Measurements from ENCODE around the gene TMEM17. TPM values are rescaled to one million over a fixed set of nuclear protein-coding genes. Genes with fewer than 3 reads are reported as not detected.

TMEM17 gene
- total and polyA plus RNA-seq, 2 of the 13 experiments (the other 11 are each of a cell fraction or from before 2014, with no cell fraction given) = 0.22 to 0.50 TPM

DNA sequence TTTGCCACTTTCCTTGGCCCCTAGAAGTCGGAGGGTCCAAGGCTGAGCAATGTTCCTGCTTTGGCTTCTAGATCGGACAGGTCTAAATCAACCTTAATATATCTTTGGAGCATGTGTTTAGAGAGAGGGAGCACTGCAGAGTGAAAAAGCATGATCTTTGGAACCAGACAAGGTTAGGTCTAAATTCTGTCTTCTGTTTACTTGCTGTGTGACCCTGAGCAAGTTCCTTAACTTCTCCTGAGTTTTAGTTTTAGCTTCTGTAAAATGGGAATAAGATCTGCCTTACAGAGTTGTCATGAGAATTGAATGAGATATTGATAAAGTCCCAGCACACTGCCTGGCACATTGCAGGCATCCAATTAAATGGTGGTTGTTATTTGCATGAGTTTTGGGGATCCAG lies 13.9 kb downstream of the TMEM17 start (continued):
- TF ChIP-seq, protein P1, sequence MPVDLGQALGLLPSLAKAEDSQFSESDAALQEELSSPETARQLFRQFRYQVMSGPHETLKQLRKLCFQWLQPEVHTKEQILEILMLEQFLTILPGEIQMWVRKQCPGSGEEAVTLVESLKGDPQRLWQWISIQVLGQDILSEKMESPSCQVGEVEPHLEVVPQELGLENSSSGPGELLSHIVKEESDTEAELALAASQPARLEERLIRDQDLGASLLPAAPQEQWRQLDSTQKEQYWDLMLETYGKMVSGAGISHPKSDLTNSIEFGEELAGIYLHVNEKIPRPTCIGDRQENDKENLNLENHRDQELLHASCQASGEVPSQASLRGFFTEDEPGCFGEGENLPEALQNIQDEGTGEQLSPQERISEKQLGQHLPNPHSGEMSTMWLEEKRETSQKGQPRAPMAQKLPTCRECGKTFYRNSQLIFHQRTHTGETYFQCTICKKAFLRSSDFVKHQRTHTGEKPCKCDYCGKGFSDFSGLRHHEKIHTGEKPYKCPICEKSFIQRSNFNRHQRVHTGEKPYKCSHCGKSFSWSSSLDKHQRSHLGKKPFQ (CRISPR knock-in tag; IDR thresholded peaks at IDR 0.05; ENCODE audit: insufficient replicate concordance) = no peak
- TF ChIP-seq TMF1 (CRISPR knock-in tag; IDR thresholded peaks at IDR 0.05; ENCODE audit: low read depth) (no peak), ZNF614 (CRISPR knock-in tag; IDR thresholded peaks at IDR 0.05; ENCODE audit: borderline replicate concordance) (0 out of 2 replicates have a peak, but pooled peaks have one; percentile 48), ZNF569 (CRISPR knock-in tag; IDR thresholded peaks at IDR 0.05; ENCODE audit: borderline replicate concordance) (no peak), FOXK2 (IDR thresholded peaks at IDR 0.05) (no peak), KLF9 (CRISPR knock-in tag; IDR thresholded peaks at IDR 0.05; ENCODE audit: low read depth) (no peak), ZMYM3 (CRISPR knock-in tag; IDR thresholded peaks at IDR 0.05) (peak; percentile 97), HNF4G (IDR thresholded peaks at IDR 0.05; ENCODE audit: borderline replicate concordance, low read depth, low read length) (peak; percentile 53; the same call in 1 of the 2 replicates), HNF4G (CRISPR knock-in tag; IDR thresholded peaks at IDR 0.05; ENCODE audit: borderline replicate concordance, low read depth) (no peak), POGZ (CRISPR knock-in tag; IDR thresholded peaks at IDR 0.05) (peak; percentile 71), MBD4 (IDR thresholded peaks at IDR 0.05; ENCODE audit: borderline replicate concordance, low read length) (0 out of 2 replicates have a peak, but pooled peaks have one; percentile 32), IKZF1 (IDR thresholded peaks at IDR 0.05) (no peak), HOXA9 (CRISPR knock-in tag; IDR thresholded peaks at IDR 0.05; ENCODE audit: borderline replicate concordance) (no peak), ZNF598 (CRISPR knock-in tag; IDR thresholded peaks at IDR 0.05; ENCODE audit: borderline replicate concordance) (no peak)
- TF ChIP-seq, protein P2, sequence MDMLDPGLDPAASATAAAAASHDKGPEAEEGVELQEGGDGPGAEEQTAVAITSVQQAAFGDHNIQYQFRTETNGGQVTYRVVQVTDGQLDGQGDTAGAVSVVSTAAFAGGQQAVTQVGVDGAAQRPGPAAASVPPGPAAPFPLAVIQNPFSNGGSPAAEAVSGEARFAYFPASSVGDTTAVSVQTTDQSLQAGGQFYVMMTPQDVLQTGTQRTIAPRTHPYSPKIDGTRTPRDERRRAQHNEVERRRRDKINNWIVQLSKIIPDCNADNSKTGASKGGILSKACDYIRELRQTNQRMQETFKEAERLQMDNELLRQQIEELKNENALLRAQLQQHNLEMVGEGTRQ (IDR thresholded peaks at IDR 0.05; ENCODE audit: low read depth, low read length) = no peak
- TF ChIP-seq, protein P2 (CRISPR knock-in tag; IDR thresholded peaks at IDR 0.05; ENCODE audit: borderline replicate concordance) = no peak
- TF ChIP-seq, protein P3, sequence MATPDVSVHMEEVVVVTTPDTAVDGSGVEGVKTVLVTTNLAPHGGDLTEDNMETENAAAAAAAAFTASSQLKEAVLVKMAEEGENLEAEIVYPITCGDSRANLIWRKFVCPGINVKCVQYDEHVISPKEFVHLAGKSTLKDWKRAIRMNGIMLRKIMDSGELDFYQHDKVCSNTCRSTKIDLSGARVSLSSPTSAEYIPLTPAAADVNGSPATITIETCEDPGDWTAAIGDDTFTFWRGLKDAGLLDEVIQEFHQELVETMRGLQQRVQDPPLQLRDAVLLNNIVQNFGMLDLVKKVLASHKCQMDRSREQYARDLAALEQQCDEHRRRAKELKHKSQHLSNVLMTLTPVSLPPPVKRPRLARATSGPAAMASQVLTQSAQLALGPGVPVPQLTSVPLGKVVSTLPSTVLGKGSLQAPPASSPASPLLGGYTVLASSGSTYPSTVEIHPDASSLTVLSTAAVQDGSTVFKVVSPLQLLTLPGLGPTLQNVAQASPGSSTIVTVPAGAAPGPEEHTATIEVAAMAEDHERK (CRISPR knock-in tag; IDR thresholded peaks at IDR 0.05; ENCODE audit: low read depth) = no peak
- TF ChIP-seq, protein P4, sequence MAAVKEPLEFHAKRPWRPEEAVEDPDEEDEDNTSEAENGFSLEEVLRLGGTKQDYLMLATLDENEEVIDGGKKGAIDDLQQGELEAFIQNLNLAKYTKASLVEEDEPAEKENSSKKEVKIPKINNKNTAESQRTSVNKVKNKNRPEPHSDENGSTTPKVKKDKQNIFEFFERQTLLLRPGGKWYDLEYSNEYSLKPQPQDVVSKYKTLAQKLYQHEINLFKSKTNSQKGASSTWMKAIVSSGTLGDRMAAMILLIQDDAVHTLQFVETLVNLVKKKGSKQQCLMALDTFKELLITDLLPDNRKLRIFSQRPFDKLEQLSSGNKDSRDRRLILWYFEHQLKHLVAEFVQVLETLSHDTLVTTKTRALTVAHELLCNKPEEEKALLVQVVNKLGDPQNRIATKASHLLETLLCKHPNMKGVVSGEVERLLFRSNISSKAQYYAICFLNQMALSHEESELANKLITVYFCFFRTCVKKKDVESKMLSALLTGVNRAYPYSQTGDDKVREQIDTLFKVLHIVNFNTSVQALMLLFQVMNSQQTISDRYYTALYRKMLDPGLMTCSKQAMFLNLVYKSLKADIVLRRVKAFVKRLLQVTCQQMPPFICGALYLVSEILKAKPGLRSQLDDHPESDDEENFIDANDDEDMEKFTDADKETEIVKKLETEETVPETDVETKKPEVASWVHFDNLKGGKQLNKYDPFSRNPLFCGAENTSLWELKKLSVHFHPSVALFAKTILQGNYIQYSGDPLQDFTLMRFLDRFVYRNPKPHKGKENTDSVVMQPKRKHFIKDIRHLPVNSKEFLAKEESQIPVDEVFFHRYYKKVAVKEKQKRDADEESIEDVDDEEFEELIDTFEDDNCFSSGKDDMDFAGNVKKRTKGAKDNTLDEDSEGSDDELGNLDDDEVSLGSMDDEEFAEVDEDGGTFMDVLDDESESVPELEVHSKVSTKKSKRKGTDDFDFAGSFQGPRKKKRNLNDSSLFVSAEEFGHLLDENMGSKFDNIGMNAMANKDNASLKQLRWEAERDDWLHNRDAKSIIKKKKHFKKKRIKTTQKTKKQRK (IDR thresholded peaks at IDR 0.05; ENCODE audit: low read length) = no peak
- TF ChIP-seq, protein P5, sequence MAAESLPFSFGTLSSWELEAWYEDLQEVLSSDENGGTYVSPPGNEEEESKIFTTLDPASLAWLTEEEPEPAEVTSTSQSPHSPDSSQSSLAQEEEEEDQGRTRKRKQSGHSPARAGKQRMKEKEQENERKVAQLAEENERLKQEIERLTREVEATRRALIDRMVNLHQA (CRISPR knock-in tag; IDR thresholded peaks at IDR 0.05) = no peak
